ENCODE measurements around the gene TCTN1. TPM values are rescaled to one million over a fixed set of nuclear protein-coding genes. Genes with fewer than 3 reads are reported as not detected.

Gene TCTN1
- total and polyA plus RNA-seq, 2 donors (not counting 1 experiment from before 2014, with no cell fraction given) = 49.1 to 69.8 TPM

DNA sequence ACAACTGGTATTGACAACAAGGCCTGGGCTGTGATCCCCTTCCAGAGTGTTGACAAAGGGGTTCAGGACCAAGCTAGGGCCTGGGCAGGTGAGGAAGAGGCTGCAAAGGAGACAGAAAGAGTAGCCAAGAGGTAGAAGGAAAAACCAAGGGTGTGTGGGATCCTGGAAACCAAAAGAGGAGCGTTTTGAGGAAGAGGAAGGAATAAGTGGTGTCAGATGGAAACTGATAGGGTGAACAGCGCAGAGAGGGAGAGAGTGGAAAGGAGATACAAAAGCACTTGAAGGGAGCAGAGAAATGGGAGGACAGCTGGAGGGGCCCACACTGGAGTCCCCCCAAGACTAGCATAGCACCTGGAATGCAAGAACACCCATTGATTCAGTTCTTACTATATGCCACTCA is 83.3 kb downstream of the TCTN1 start:
- Histone ChIP-seq H3K27me3 (replicated peaks in 1 of 4; ENCODE audit: control extremely low read depth in 1 of 4, control insufficient read depth in 3 of 4, insufficient read depth in 4 of 4, low read length in 3 of 4) (no peaks in the 10 kb centered on the region), H3K79me2 (ENCODE audit: control insufficient read depth, insufficient read depth, low read length) (peaks cover 40% of the 10 kb centered on the region), H2AFZ (ENCODE audit: insufficient read depth, low read depth, low read length, poor library complexity, severe bottlenecking) (peak overlapping the region; percentile 51), H3K4me2 (replicated peaks; ENCODE audit: low read depth, low read length, poor library complexity, severe bottlenecking) (peak overlapping the region; percentile 75), H3K36me3 (replicated peaks in 1 of 2; ENCODE audit: control extremely low read depth in 1 of 2, control insufficient read depth in 1 of 2, extremely low read depth in 1 of 2, insufficient read depth in 2 of 2, low read length in 1 of 2) (no peaks in the 10 kb centered on the region), H3K4me1 (ENCODE audit: control insufficient read depth in 2 of 2, insufficient read depth in 2 of 2, low read length in 2 of 2) (peaks cover 41 to 46% of the 10 kb centered on the region in 2 donors), H4K20me1 (ENCODE audit: control insufficient read depth, insufficient read depth, low read length, poor library complexity, severe bottlenecking) (no peaks in the 10 kb centered on the region), H3K9ac (ENCODE audit: low read length) (no peak overlapping the region), H3K4me3 (ENCODE audit: control extremely low read depth in 1 of 5, extremely low read depth in 1 of 5, insufficient read depth in 1 of 5, low read depth in 2 of 5, low read length in 4 of 5) (no peak overlapping the region), H3K27ac (ENCODE audit: low read length in 2 of 2) (peak overlapping the region in 1 of 2 donors; percentile 58), H3K9me3 (ENCODE audit: control extremely low read depth in 1 of 3, control insufficient read depth in 2 of 3, insufficient read depth in 1 of 3, low read length in 2 of 3) (no peaks in the 10 kb centered on the region)
- H3K4me3 Mint-ChIP-seq = peak overlapping the region; percentile 37
- H3K9me3 Mint-ChIP-seq (ENCODE audit: insufficient read depth) = no peaks in the 10 kb centered on the region
- H3K27me3 Mint-ChIP-seq = no peaks in the 10 kb centered on the region
- ChIA-PET POLR2A (interaction anchor here (0.5 to 1.5 kb wide), 3 partner anchors 8 to 249 kb away, joined by 3 to 4 read pairs (median 3); no protein-coding TSS in a partner anchor), CTCF (interaction anchor here (0.7 to 3.5 kb wide), 27 partner anchors 8 to 247 kb away, joined by 3 to 64 read pairs (median 5); partner anchors contain the start of gene ARPC3)
- no peak for ATAC-seq (ENCODE audit: low read depth)
- intact Hi-C loops (cut with micrococcal nuclease) = no loop called here
- WGBS (ENCODE audit: insufficient coverage) = 58% methylated on average over 1 of the region's 2 CpGs
- DNase-seq = no peak
- TF ChIP-seq CTCF (IDR thresholded peaks at IDR 0.05) = no peak
- TF ChIP-seq EZH2 (IDR thresholded peaks at IDR 0.05; ENCODE audit: borderline replicate concordance, insufficient read depth, low read depth, low read length, poor library complexity, severe bottlenecking) = no peak
- peak overlapping the region; percentile 79 for H3K27ac Mint-ChIP-seq
- peaks cover 49% of the 10 kb centered on the region for H3K4me1 Mint-ChIP-seq

GRCh38 chr12:110698171-110698902 is 84.4 kb downstream of the TCTN1 start:
- POLR2A ChIA-PET = interaction anchor here (0.9 to 1.5 kb wide), 2 partner anchors 9 to 78 kb away, joined by 3 to 4 read pairs; no protein-coding TSS in a partner anchor
- intact Hi-C loops (cut with micrococcal nuclease) = loop anchor here (1.0 to 2.0 kb wide), 10 partner anchors 9 to 248 kb away; partner anchors contain the start of genes ARPC3, HVCN1 and TCTN1
- Histone ChIP-seq H3K4me1 (ENCODE audit: control insufficient read depth in 2 of 2, insufficient read depth in 2 of 2, low read length in 2 of 2) (peaks cover 36 to 37% of the 10 kb centered on the region in 2 donors), H3K4me2 (replicated peaks; ENCODE audit: low read depth, low read length, poor library complexity, severe bottlenecking) (peak overlapping the region; percentile 75), H3K9me3 (ENCODE audit: control extremely low read depth in 1 of 3, control insufficient read depth in 2 of 3, insufficient read depth in 1 of 3, low read length in 2 of 3) (no peaks in the 10 kb centered on the region), H3K4me3 (ENCODE audit: control extremely low read depth in 1 of 5, extremely low read depth in 1 of 5, insufficient read depth in 1 of 5, low read depth in 2 of 5, low read length in 4 of 5) (peak overlapping the region in 2 of 5 experiments; percentile 21 to 29), H4K20me1 (ENCODE audit: control insufficient read depth, insufficient read depth, low read length, poor library complexity, severe bottlenecking) (no peaks in the 10 kb centered on the region), H3K79me2 (ENCODE audit: control insufficient read depth, insufficient read depth, low read length) (peaks cover 32% of the 10 kb centered on the region), H2AFZ (ENCODE audit: insufficient read depth, low read depth, low read length, poor library complexity, severe bottlenecking) (peak overlapping the region; percentile 66), H3K27me3 (replicated peaks in 1 of 4; ENCODE audit: control extremely low read depth in 1 of 4, control insufficient read depth in 3 of 4, insufficient read depth in 4 of 4, low read length in 3 of 4) (no peaks in the 10 kb centered on the region), H3K36me3 (replicated peaks in 1 of 2; ENCODE audit: control extremely low read depth in 1 of 2, control insufficient read depth in 1 of 2, extremely low read depth in 1 of 2, insufficient read depth in 2 of 2, low read length in 1 of 2) (no peaks in the 10 kb centered on the region), H3K9ac (ENCODE audit: low read length) (no peak overlapping the region), H3K27ac (ENCODE audit: low read length in 2 of 2) (peak overlapping the region in 1 of 2 donors; percentile 58)
- peak; percentile 90 for DNase-seq
- Mint-ChIP-seq H3K9me3 (ENCODE audit: insufficient read depth) (no peaks in the 10 kb centered on the region), H3K27ac (peak overlapping the region; percentile 94), H3K27me3 (no peaks in the 10 kb centered on the region), H3K4me1 (peaks cover 47% of the 10 kb centered on the region), H3K4me3 (peak overlapping the region; percentile 64)
- 50% methylated on average over 17 of the region's 20 CpGs for WGBS (ENCODE audit: insufficient coverage)
- TF ChIP-seq EZH2 (IDR thresholded peaks at IDR 0.05; ENCODE audit: borderline replicate concordance, insufficient read depth, low read depth, low read length, poor library complexity, severe bottlenecking) (no peak), CTCF (IDR thresholded peaks at IDR 0.05) (peak; percentile 82)
- peak; percentile 100 for ATAC-seq (ENCODE audit: low read depth)
- CTCF ChIA-PET = interaction anchor here (0.7 to 3.5 kb wide), 28 partner anchors 9 to 248 kb away, joined by 3 to 64 read pairs (median 5); partner anchors contain the start of gene ARPC3
